Urinary bladder (tissue), 4 donors: Measurements from ENCODE around the gene KLHDC4. TPM values are rescaled to one million over a fixed set of nuclear protein-coding genes. Genes with fewer than 3 reads are reported as not detected.
"Not testable (repeated sequence)": the region's sequence is repeated elsewhere in the genome, so short reads cannot be mapped to it uniquely, and the experiment has no call there.

Source experiments
- DNase-seq: peaks from one replicate; pipeline ENCODE4 v3.0.0-alpha.2; 2015; ENCODE audit errors: extremely low spot score
- H3K27ac ChIP-seq: one replicate; pipeline ENCODE4 v1.5.1; 2013; ENCODE audit warnings: low read depth, mild to moderate bottlenecking, moderate library complexity
- H3K36me3 ChIP-seq: one replicate; pipeline ENCODE4 v1.6.1; 2013; ENCODE audit warnings: mild to moderate bottlenecking, moderate library complexity; ENCODE audit not compliant: insufficient read depth
- H3K4me1 ChIP-seq: one replicate; pipeline ENCODE4 v1.6.1; 2013; ENCODE audit warnings: mild to moderate bottlenecking, moderate library complexity; ENCODE audit not compliant: insufficient read depth
- H3K4me3 ChIP-seq: one replicate; pipeline ENCODE4 v1.5.1; 2013; ENCODE audit warnings: low read depth, low read length
- WGBS: extraction: QIAGEN DNeasy Blood & Tissue Kit; methylation state at CpG from one replicate; pipeline ENCODE4 v1.1.7; 2013; 5-methylcytosine and 5-hydroxymethylcytosine counted together
- polyA plus RNA-seq: library from polyadenylated mRNA; stranded (reverse); fragments of 200-250 nt; gene quantifications from one replicate; pipeline ENCODE4 v1.2.3, GENCODE V29; 2013
- total RNA-seq: library from RNA; depleted of rRNA; stranded (reverse); fragments of >200 nt; gene quantifications from one replicate; pipeline ENCODE4 v1.2.3, GENCODE V29; 2014
- donor health status: healthy with polysubstance abuse.
- donor health status: healthy.

Gene KLHDC4
- total and polyA plus RNA-seq, 2 donors = 21.5 to 23.1 TPM

DNA sequence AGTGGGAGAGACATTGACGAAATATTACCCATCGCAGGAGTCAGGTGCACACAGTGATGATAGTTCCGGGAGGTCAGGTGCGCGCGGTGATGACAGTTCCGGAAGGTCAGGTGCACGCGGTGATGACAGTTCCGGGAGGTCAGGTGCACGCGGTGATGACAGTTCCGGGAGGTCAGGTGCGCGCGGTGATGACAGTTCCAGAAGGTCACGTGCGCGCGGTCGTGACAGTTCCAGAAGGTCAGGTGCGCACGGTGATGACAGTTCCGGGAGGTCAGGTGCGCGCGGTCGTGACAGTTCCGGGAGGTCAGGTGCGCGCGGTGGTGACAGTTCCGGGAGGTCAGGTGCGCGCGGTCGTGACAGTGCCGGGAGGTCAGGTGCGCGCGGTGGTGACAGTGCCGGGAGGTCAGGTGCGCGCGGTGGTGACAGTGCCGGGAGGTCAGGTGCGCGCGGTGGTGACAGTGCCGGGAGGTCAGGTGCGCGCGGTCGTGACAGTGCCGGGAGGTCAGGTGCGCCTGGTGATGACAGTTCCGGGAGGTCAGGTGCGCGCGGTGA is 84.7 kb downstream of the KLHDC4 start:
- WGBS = 96% methylated on average over 60 of the region's 60 CpGs
- not testable (repeated sequence) for DNase-seq, H3K4me1 ChIP-seq, H3K36me3 ChIP-seq, H3K27ac ChIP-seq, H3K4me3 ChIP-seq

DNA sequence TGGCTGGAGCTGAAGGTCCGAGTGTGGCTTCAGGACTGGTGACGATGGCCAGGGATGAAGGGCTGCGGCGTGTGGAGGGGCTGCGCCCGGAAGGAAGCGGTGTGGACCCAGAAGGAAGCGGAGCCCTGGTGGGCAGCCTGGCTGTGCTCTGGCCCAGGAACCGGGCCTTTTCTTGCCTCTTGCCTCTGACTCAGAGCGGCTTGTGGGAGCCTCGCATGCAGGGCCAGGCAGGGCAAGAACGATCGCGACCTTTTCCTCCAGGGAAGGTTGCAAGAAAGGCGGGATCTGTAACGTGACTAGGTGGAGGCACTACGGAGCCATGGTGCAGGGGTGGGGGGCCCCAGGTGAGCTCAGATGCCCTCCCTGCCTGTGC is 85.5 kb downstream of the KLHDC4 start:
- Histone ChIP-seq H3K4me1 (no peaks in the 10 kb centered on the region), H3K36me3 (no peaks in the 10 kb centered on the region), H3K27ac (no peak overlapping the region), H3K4me3 (no peak overlapping the region)
- 89% methylated on average over 17 of the region's 17 CpGs for WGBS
- no peak for DNase-seq

DNA sequence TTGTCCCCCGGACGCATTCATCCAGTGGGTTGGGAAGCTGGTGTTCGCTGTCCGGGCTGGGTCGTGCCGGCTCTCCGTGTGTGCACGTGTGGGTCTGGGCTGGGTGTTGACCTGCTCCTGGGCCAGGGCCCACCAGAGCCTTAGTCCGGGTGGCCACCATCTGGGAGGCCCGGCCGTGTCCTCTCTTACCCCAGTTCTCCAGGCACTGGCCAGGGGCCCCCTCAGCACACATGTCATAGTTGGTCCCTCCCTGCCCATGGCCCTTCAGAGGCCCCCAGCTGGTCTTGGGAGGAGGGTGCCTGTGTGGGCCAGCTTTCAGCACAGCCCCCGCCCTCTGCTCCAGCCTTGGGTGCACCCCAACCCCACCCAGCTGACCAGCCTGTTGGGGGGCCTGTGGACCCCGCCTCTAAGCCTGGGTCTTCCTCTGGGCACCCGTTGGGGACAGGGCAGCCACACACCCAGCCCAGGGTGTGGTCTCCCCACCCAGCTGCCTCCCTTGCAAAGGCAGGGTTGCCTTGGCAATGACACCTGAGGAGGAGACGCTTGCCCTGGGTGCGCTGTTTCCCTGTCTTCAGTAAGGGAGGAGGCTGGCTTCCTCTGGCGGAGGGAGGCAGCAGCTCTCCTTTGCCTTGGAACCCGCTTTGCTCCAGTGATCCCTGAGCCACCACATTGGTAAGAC is 86.1 kb downstream of the KLHDC4 start:
- H3K27ac ChIP-seq = no peak overlapping the region
- DNase-seq = no peak
- H3K4me3 ChIP-seq = no peak overlapping the region
- no peaks in the 10 kb centered on the region for H3K36me3 ChIP-seq
- 85% methylated on average over 18 of the region's 18 CpGs for WGBS
- no peaks in the 10 kb centered on the region for H3K4me1 ChIP-seq

DNA sequence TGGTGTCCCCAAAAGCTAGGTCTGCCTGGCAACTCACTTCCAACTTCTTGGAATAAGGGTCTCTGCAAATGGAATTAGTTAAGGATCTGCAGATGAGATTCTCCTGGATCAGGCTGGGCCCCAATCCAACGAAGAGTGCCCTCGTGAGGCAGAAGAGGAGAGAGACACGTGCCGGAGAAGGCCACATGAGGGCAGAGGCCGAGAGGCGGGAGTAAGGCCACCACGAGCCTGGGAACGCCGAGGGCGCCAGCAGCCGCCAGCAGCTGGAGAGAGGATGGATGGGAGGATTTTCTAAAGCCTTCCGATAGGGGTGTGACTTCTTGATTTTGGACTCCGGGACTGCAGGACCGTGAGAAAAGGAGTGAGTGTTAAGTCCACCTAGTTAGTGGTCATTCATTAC is 87.2 kb downstream of the KLHDC4 start:
- H3K36me3 ChIP-seq = no peaks in the 10 kb centered on the region
- no peak overlapping the region for H3K4me3 ChIP-seq
- DNase-seq = no peak
- 37% methylated on average over 14 of the region's 14 CpGs for WGBS
- H3K4me1 ChIP-seq = no peaks in the 10 kb centered on the region
- H3K27ac ChIP-seq = no peak overlapping the region

DNA sequence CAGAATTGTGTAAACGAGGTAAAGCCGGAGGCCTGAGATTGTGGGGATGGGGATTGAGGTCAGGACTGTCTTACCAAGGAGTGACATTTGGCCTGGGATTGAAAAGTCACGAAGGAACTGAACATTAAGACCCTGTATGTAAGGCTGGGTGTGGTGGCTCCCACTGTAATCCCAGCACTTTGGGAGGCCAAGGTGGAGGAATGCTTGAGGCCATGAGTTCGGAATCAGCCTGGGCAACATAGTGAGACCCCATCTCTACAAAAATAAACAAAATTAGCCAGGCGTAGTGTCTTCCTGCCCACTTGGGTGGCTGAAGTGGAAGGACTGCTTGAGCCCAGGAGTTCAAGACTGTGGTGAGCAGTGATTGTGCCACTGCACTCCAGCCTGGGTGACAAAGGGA is 88.0 kb downstream of the KLHDC4 start:
- Histone ChIP-seq H3K27ac (no peak overlapping the region), H3K36me3 (no peaks in the 10 kb centered on the region), H3K4me3 (no peak overlapping the region), H3K4me1 (no peaks in the 10 kb centered on the region)
- 89% methylated on average over 5 of the region's 5 CpGs for WGBS
- DNase-seq = no peak

DNA sequence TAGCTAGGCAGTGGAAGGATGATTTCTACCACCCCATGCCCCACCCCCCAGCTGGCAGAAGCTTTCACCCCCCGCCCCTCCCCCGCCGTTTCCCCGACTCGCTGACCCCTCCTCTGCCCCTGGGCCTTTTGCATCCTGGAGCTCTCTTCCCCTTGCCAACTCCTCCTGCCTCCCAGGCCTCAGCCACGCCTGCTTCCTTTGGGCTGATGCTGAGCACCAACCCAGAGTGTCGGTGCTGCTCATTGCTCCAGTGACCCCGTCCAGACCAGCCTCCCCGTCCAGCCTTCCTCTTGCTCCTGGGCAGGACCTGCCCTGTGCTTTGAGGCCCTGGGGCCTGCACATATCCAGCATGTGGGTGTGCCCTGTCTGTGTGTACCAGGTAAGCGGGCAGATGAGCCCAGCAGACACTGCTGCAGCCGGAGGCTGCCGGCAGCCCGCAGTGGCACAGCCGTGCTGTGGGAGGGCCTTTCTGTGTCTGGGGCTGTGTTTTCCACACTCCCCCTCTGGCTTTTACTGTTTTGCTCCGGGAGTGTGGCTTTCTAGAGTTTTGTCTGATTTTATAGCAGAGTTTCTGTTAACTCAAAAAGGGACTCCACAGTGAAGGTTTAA is 90.6 kb downstream of the KLHDC4 start:
- H3K4me3 ChIP-seq = no peak overlapping the region
- no peaks in the 10 kb centered on the region for H3K36me3 ChIP-seq
- WGBS = 30% methylated on average over 15 of the region's 15 CpGs
- DNase-seq = no peak
- H3K27ac ChIP-seq = no peak overlapping the region
- no peaks in the 10 kb centered on the region for H3K4me1 ChIP-seq

DNA sequence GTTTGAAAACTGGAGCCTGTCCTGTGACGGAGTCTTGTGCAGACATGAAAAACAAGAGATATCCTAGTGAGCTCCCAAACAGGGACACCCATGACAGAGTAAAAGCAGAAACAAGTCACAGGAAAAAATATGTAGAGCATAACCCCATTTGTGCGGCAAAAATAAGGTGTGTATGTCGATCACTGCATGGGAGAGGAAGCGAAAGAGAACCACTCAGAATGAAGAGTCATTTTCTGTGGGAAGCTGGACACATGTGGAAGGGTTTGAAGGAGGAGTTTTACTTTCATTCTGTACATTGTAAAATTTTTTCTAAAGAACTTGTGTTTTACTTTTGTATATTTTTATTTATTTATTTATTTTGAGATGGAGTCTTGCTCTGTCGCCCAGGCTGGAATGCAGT is 91.4 kb downstream of the KLHDC4 start:
- Histone ChIP-seq H3K27ac (no peak overlapping the region), H3K4me1 (no peaks in the 10 kb centered on the region), H3K36me3 (no peaks in the 10 kb centered on the region), H3K4me3 (no peak overlapping the region)
- DNase-seq = no peak
- WGBS = 83% methylated on average over 5 of the region's 5 CpGs

DNA sequence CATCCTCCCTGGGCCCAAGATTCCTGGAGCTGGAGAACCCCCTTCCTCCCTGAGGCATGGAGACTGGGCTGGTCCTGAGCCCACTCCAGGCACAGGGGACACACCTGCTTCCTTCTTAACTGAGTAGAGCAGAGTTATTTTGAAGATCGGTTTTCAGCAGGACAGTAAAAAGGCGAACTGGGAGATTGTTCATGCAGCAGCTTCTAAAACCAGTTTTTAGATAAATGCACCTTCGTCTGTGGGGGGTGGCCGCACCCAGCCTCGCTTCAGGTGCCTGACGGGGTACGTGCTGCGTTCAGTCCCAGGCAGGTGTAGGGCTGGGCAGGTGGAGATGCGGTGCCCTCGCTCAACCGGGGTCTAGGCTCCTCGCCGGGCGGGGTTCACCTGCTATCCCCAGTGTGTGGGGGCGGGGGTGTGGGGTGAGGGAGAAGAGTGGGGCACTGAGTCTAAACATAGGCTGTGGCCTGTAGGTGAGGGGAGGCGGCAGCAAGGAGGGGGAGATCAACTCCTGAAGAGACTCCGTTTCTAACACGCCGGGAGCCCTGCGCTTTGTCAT is 94.0 kb downstream of the KLHDC4 start:
- H3K4me3 ChIP-seq = no peak overlapping the region
- no peaks in the 10 kb centered on the region for H3K36me3 ChIP-seq
- no peak for DNase-seq
- no peak overlapping the region for H3K27ac ChIP-seq
- 82% methylated on average over 20 of the region's 20 CpGs for WGBS
- no peaks in the 10 kb centered on the region for H3K4me1 ChIP-seq

DNA sequence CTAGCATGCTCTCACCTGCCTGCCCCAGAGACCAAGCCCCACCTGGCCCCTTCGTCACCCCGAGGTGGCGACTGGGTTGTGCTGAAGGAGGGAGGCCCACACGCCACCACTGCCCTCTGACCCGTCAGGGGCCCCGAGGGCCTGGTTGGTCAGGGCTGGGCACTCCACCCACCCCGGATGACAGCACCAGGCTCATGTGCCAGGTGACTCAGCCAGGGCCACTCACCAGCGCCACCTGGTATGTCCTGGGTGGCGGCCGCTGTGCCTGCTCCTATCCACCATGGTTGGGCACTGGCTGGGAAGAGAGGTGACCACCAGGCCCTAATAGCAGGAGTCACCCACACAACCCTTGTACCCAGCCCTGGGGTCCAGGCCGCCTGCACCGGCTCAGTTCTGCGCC is 94.6 kb downstream of the KLHDC4 start:
- Histone ChIP-seq H3K4me3 (no peak overlapping the region), H3K27ac (no peak overlapping the region), H3K36me3 (no peaks in the 10 kb centered on the region), H3K4me1 (no peaks in the 10 kb centered on the region)
- 91% methylated on average over 13 of the region's 13 CpGs for WGBS
- no peak for DNase-seq

DNA sequence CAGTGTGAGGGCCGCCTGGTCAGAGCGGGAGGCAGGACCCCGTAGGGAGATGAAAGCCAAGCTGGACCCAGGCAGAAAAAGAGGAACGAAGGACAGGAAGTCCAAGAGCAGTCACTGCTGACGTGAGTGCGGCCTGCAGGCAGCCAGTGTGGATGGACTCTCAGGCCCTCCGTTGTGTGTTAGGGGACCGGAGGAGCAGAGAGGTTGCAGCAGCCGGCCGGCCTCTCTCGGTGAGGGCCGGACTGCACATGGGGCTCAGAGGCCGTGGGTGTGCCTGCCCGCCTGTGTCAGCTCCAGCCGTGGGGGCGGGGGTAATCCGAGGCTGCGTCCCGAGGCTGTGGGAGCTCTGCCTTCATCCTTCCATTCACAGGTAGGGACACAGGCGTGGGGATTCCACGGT is 96.1 kb downstream of the KLHDC4 start:
- Histone ChIP-seq H3K36me3 (no peaks in the 10 kb centered on the region), H3K4me3 (no peak overlapping the region), H3K27ac (no peak overlapping the region), H3K4me1 (no peaks in the 10 kb centered on the region)
- 66% methylated on average over 21 of the region's 21 CpGs for WGBS
- no peak for DNase-seq

DNA sequence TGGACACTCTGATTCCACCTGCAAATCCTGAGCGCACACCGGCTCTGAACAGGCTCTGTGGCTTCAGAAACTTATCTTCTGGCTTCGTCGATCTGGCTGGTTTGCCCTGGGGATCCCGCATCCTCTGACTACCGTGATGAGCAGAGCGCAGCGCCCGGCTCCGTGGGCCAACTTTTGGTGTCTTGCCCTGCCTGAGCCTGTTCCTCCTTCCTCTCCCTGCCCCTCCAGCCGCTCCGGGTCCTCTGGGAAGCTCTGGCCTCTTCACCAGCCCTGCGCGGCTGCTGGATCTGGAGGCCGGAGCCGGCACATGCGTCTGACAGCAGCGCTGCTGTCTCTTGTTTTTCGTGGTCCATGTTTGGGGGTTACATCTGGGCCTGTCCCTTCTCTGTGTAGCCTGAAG is 97.8 kb downstream of the KLHDC4 start:
- H3K36me3 ChIP-seq = no peaks in the 10 kb centered on the region
- no peak for DNase-seq
- no peak overlapping the region for H3K4me3 ChIP-seq
- WGBS = 87% methylated on average over 19 of the region's 19 CpGs
- no peak overlapping the region for H3K27ac ChIP-seq
- no peaks in the 10 kb centered on the region for H3K4me1 ChIP-seq

DNA sequence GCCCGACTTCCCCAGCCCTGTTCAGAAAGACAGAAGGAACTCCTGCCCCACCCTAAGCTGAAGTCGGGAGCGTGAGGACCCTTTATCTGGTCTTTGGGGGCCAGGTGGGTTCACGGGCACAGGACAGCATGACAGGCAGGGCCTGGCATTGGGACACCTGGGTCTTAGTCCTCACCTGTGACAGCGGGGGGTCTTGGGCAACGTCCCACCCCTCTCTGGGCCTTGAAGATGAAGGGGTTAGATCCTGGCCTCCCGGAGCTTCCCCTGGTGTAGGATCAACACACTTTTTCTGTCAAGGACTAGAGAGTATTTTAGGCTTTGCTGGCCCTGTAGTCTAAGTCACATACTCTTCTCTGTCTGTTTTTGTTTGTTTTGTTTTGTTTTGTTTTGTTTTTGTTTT is 98.3 kb downstream of the KLHDC4 start:
- no peak for DNase-seq
- Histone ChIP-seq H3K36me3 (no peaks in the 10 kb centered on the region), H3K4me3 (no peak overlapping the region), H3K27ac (no peak overlapping the region), H3K4me1 (no peaks in the 10 kb centered on the region)
- 78% methylated on average over 7 of the region's 7 CpGs for WGBS

DNA sequence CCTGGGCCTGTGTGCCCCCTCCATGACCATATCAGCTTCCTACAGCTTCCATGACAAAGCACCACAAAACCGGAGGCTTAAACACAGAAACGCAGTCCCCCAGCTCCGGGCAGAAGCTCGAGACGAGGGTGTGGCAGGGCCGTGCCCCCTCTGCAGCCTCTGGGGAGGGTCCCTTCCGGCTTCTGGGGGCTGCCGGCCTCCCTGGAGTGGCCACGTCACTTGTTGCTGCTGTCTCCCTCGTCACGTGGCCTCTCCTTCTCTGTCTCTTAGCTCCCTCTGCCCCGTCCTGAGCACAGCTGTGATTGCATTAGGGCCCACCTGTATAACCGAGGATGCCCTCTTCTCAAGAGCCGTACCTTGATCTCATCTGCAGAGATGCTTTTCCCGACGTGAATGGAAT is 98.9 kb downstream of the KLHDC4 start:
- no peaks in the 10 kb centered on the region for H3K4me1 ChIP-seq
- WGBS = 70% methylated on average over 16 of the region's 16 CpGs
- H3K4me3 ChIP-seq = no peak overlapping the region
- no peak overlapping the region for H3K27ac ChIP-seq
- DNase-seq = no peak
- no peaks in the 10 kb centered on the region for H3K36me3 ChIP-seq

DNA sequence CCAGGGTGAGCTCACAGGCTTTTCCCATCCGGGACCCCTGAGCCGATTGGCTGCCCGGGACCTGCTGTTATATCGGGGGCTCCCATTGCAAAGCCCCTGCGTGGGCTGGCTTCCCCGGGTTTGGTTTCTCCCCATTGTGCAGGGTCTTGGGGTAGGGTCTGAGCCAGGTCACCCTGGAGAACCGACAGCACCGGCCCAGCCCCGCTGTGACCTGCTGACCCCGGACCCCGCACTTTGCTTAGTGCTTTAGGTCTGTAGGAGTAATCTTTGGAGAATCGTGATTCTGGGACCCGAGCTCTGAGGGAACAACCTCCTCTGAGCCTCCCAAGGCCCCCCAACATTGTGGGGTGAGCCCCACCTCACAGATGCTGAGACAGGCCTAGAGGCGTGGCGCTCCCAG is 100.6 kb downstream of the KLHDC4 start:
- Histone ChIP-seq H3K4me1 (no peaks in the 10 kb centered on the region), H3K4me3 (no peak overlapping the region), H3K36me3 (no peaks in the 10 kb centered on the region), H3K27ac (no peak overlapping the region)
- WGBS = 88% methylated on average over 15 of the region's 15 CpGs
- no peak for DNase-seq
